Esophagus muscularis mucosa (tissue), 4 donors: ENCODE measurements around the gene PIP5K1B.

Experiments
- EP300 ChIP-seq: sonication (generic); formaldehyde crosslinking; IDR thresholded peaks from one replicate; pipeline ENCODE4 v1.6.1; 2017; ENCODE audit warnings: antibody characterized with exemption
- POLR2A ChIP-seq: fragments of 450-650 bp; IDR thresholded peaks from one replicate; pipeline ENCODE4 v1.6.1; 2017; ENCODE audit warnings: antibody characterized with exemption, moderate library complexity, mild to moderate bottlenecking, low read depth
- TF ChIP-seq, protein P1 (sequence below), 3 experiments: fragments of 200-600 bp in 2 of 3; fragments of 450-650 bp in 1 of 3; sonication (generic) in 2 of 3; IDR thresholded peaks; one replicate each; pipeline ENCODE4 v1.5.1; 2017 to 2019; ENCODE audit warnings: antibody characterized with exemption in 3 of 3, mild to moderate bottlenecking in 2 of 3, moderate library complexity in 1 of 3

DNA sequence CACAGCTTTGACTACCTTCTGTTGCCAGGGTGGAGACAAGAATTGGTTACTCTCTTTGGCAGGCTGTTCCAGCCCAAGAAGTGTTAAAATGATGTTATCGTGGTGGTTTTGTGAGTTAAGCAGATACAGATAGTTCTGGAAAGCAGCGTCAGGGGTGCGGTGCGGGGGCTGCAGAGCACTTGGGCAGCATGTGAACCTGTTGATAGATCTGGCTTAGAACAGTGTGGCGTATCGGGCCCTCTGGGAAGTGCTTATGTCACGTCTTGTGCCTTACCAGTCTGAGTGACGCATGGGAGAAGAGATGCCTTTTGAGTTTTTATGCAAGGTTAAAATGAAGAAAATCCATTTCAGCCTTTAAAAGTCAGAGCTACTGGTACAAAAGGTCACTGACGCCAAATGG, 156.4 kb downstream of the PIP5K1B start:
- TF ChIP-seq, protein P1, sequence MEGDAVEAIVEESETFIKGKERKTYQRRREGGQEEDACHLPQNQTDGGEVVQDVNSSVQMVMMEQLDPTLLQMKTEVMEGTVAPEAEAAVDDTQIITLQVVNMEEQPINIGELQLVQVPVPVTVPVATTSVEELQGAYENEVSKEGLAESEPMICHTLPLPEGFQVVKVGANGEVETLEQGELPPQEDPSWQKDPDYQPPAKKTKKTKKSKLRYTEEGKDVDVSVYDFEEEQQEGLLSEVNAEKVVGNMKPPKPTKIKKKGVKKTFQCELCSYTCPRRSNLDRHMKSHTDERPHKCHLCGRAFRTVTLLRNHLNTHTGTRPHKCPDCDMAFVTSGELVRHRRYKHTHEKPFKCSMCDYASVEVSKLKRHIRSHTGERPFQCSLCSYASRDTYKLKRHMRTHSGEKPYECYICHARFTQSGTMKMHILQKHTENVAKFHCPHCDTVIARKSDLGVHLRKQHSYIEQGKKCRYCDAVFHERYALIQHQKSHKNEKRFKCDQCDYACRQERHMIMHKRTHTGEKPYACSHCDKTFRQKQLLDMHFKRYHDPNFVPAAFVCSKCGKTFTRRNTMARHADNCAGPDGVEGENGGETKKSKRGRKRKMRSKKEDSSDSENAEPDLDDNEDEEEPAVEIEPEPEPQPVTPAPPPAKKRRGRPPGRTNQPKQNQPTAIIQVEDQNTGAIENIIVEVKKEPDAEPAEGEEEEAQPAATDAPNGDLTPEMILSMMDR (IDR thresholded peaks at IDR 0.05), result no peak
- TF ChIP-seq EP300 (no peak), POLR2A (no peak)
